ENCODE measurements around the gene INSIG1. TPM values are rescaled to one million over a fixed set of nuclear protein-coding genes. Genes with fewer than 3 reads are reported as not detected.

Gene INSIG1
- total RNA-seq, 1 experiment from 2014 or later = 92.6 TPM

GRCh38 chr7:155305231-155305904, 7.7 kb downstream of the INSIG1 start:
- no TSS peak for BruUV-seq (replicated peaks)
- intact Hi-C loops (cut with micrococcal nuclease; ENCODE audit: unreplicated experiment) = no loop called here
- CTCF ChIA-PET = no interaction called here
- Histone ChIP-seq H3K27me3 (ENCODE audit: control insufficient read depth, insufficient read depth, low read length) (no peaks in the 10 kb centered on the region), H3K27ac (ENCODE audit: low read length) (no peak overlapping the region), H3K36me3 (ENCODE audit: control insufficient read depth, insufficient read depth, low read length) (peaks cover 59% of the 10 kb centered on the region), H3K4me3 (ENCODE audit: low read depth in 2 of 2, low read length in 2 of 2) (no peak overlapping the region), H3K9me3 (ENCODE audit: control insufficient read depth, insufficient read depth, low read depth, low read length) (no peaks in the 10 kb centered on the region), H3K4me1 (ENCODE audit: control insufficient read depth, insufficient read depth, low read length) (peaks cover 8% of the 10 kb centered on the region)
- POLR2A ChIA-PET = no interaction called here
- no peak for TF ChIP-seq TCF7L2 (IDR thresholded peaks at IDR 0.05; ENCODE audit: low read depth, low read length)
- TF ChIP-seq POLR2AphosphoS5 (IDR thresholded peaks at IDR 0.05; ENCODE audit: low read depth, low read length) = no peak
- no peak for TF ChIP-seq REST (IDR thresholded peaks at IDR 0.05; ENCODE audit: insufficient read depth in 1 of 2, low read depth in 2 of 2, low read length in 1 of 2)
- TF ChIP-seq SIN3A (IDR thresholded peaks at IDR 0.05; ENCODE audit: borderline replicate concordance, insufficient read depth, low read depth, low read length) = no peak
- TF ChIP-seq, protein P1, sequence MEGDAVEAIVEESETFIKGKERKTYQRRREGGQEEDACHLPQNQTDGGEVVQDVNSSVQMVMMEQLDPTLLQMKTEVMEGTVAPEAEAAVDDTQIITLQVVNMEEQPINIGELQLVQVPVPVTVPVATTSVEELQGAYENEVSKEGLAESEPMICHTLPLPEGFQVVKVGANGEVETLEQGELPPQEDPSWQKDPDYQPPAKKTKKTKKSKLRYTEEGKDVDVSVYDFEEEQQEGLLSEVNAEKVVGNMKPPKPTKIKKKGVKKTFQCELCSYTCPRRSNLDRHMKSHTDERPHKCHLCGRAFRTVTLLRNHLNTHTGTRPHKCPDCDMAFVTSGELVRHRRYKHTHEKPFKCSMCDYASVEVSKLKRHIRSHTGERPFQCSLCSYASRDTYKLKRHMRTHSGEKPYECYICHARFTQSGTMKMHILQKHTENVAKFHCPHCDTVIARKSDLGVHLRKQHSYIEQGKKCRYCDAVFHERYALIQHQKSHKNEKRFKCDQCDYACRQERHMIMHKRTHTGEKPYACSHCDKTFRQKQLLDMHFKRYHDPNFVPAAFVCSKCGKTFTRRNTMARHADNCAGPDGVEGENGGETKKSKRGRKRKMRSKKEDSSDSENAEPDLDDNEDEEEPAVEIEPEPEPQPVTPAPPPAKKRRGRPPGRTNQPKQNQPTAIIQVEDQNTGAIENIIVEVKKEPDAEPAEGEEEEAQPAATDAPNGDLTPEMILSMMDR (IDR thresholded peaks at IDR 0.05) = no peak
- ATAC-seq (no peak), DNase-seq (ENCODE audit: low read depth, low spot score) (no peak)
- in situ Hi-C loops (cut with HindIII; ENCODE audit: low pct_unique_long_range_greater_than_20kb, low sequenced_read_pairs) = no loop called here

- BruUV-seq (replicated peaks) = no TSS peak
- TF ChIP-seq REST (IDR thresholded peaks at IDR 0.05; ENCODE audit: insufficient read depth in 1 of 2, low read depth in 2 of 2, low read length in 1 of 2) (no peak), POLR2AphosphoS5 (IDR thresholded peaks at IDR 0.05; ENCODE audit: low read depth, low read length) (no peak), TCF7L2 (IDR thresholded peaks at IDR 0.05; ENCODE audit: low read depth, low read length) (no peak), SIN3A (IDR thresholded peaks at IDR 0.05; ENCODE audit: borderline replicate concordance, insufficient read depth, low read depth, low read length) (no peak)
- TF ChIP-seq, protein P1 (IDR thresholded peaks at IDR 0.05) = no peak
- POLR2A ChIA-PET = no interaction called here
- no peak overlapping the region for H3K4me3 ChIP-seq (ENCODE audit: low read depth in 2 of 2, low read length in 2 of 2)
- H3K4me1 ChIP-seq (ENCODE audit: control insufficient read depth, insufficient read depth, low read length) = no peaks in the 10 kb centered on the region; the same call in 1 of the 2 replicates
- no peak for DNase-seq (ENCODE audit: low read depth, low spot score)
- in situ Hi-C loops (cut with HindIII; ENCODE audit: low pct_unique_long_range_greater_than_20kb, low sequenced_read_pairs) (no loop called here), intact Hi-C loops (cut with micrococcal nuclease; ENCODE audit: unreplicated experiment) (no loop called here)
- no peaks in the 10 kb centered on the region for H3K27me3 ChIP-seq (ENCODE audit: control insufficient read depth, insufficient read depth, low read length)
- H3K36me3 ChIP-seq (ENCODE audit: control insufficient read depth, insufficient read depth, low read length) = peaks cover 49% of the 10 kb centered on the region
- H3K9me3 ChIP-seq (ENCODE audit: control insufficient read depth, insufficient read depth, low read depth, low read length) = no peaks in the 10 kb centered on the region
- H3K27ac ChIP-seq (ENCODE audit: low read length) = no peak overlapping the region
- CTCF ChIA-PET = no interaction called here
- no peak for ATAC-seq
Measured at GRCh38 chr7:155306673-155307470, 9.2 kb downstream of the INSIG1 start.
